H1 (cell line): ENCODE results near the gene MXD3. TPM values are rescaled to one million over a fixed set of nuclear protein-coding genes. Genes with fewer than 3 reads are reported as not detected.

Experiments used
- CTCF ChIA-PET: fragments of 300-600 bp; sonication (Branson Sonifier 250); formaldehyde crosslinking; loops from one replicate; lab custom pipeline; 2021; ENCODE audit not compliant: partially characterized antibody; lab: Charles Lee
- POLR2A ChIA-PET: fragments of 300-600 bp; sonication (Branson Sonifier 250); formaldehyde crosslinking; loops from one replicate; lab custom pipeline; 2021; ENCODE audit warnings: inconsistent platforms; ENCODE audit not compliant: partially characterized antibody; lab: Charles Lee
- DNase-seq, 2 experiments: peaks; one replicate each; pipeline versions ENCODE4 v3.0.0 to v3.0.0-alpha.2; 2010 to 2022; ENCODE audit warnings: low spot score in 2 of 2, low read depth in 1 of 2, mixed read lengths in 1 of 2
- FAIRE-seq: peaks from 2 replicates; lab custom pipeline; 2011; peaks lifted over from hg19 to GRCh38; lab: Jason Lieb, UNC
- H2AFZ ChIP-seq: 2 replicates; pipeline ENCODE4 v1.8.1; 2012; ENCODE audit warnings: low read length, inconsistent platforms
- H2AK5ac ChIP-seq: 2 replicates; pipeline ENCODE4 v1.6.1; 2013; ENCODE audit warnings: low read depth, low read length
- H2BK120ac ChIP-seq: replicated peaks from 2 replicates; pipeline ENCODE3; 2013; ENCODE audit warnings: low read depth, low read length, inconsistent platforms
- H2BK12ac ChIP-seq: 2 replicates; pipeline ENCODE4 v1.6.1; 2013; ENCODE audit warnings: low read depth, low read length
- H2BK15ac ChIP-seq: 2 replicates; pipeline ENCODE4 v1.6.1; 2013; ENCODE audit warnings: low read length
- H2BK20ac ChIP-seq: 2 replicates; pipeline ENCODE4 v1.6.1; 2013; ENCODE audit warnings: low read length
- H2BK5ac ChIP-seq: 2 replicates; pipeline ENCODE4 v1.6.1; 2013; ENCODE audit warnings: low read depth, low read length
- H3K14ac ChIP-seq: 2 replicates; pipeline ENCODE4 v1.6.1; 2013; ENCODE audit warnings: inconsistent platforms; ENCODE audit not compliant: insufficient read length
- H3K18ac ChIP-seq: 2 replicates; pipeline ENCODE4 v1.6.1; 2013; ENCODE audit warnings: low read length; ENCODE audit errors: extremely low read depth
- H3K23ac ChIP-seq: 2 replicates; pipeline ENCODE4 v1.6.1; 2013; ENCODE audit warnings: inconsistent platforms; ENCODE audit not compliant: insufficient read length
- H3K23me2 ChIP-seq: 2 replicates; pipeline ENCODE4 v1.6.1; 2013; ENCODE audit warnings: low read depth, low read length
- H3K27ac ChIP-seq: 2 replicates; pipeline ENCODE4 v1.6.1; 2011; ENCODE audit warnings: low read depth, low read length, inconsistent platforms
- H3K27me3 ChIP-seq, 4 experiments: replicated peaks in 1 of 4; 1 replicate in 1 of 4; 2 replicates in 3 of 4; pipeline versions ENCODE4 v1.6.1 to v1.8.1; 2011 to 2013; ENCODE audit warnings: low read length in 3 of 4, mild to moderate bottlenecking in 3 of 4, inconsistent platforms in 2 of 4, mixed read lengths in 2 of 4, moderate library complexity in 1 of 4; ENCODE audit not compliant: control insufficient read depth in 3 of 4, insufficient read depth in 3 of 4; ENCODE audit errors: extremely low read depth in 1 of 4
- H3K36me3 ChIP-seq, 4 experiments: 2 replicates each; pipeline versions ENCODE4 v1.6.1 to v1.8.1; 2011 to 2013; ENCODE audit warnings: mild to moderate bottlenecking in 4 of 4, low read length in 3 of 4, moderate library complexity in 2 of 4, control low read depth in 1 of 4, inconsistent platforms in 1 of 4; ENCODE audit not compliant: insufficient read depth in 4 of 4, control insufficient read depth in 2 of 4
- H3K4ac ChIP-seq: replicated peaks from 2 replicates; pipeline ENCODE3; 2013; ENCODE audit warnings: low read length, low read depth, mixed read lengths, inconsistent platforms; ENCODE audit not compliant: insufficient read length
- H3K4me1 ChIP-seq, 4 experiments: replicated peaks in 1 of 4; 1 replicate in 1 of 4; 2 replicates in 3 of 4; pipeline versions ENCODE4 v1.6.1 to v1.8.1; 2011 to 2013; ENCODE audit warnings: low read length in 3 of 4, inconsistent platforms in 2 of 4, mixed read lengths in 1 of 4; ENCODE audit not compliant: insufficient read depth in 4 of 4, control insufficient read depth in 3 of 4
- H3K4me2 ChIP-seq, 2 experiments: 2 replicates each; pipeline versions ENCODE4 v1.6.1 to v1.8.1; 2011 to 2013; ENCODE audit warnings: low read depth in 2 of 2, low read length in 2 of 2, control low read depth in 1 of 2, inconsistent platforms in 1 of 2, mild to moderate bottlenecking in 1 of 2; ENCODE audit not compliant: insufficient read depth in 1 of 2
- H3K4me3 ChIP-seq, 4 experiments: fragments of 200-600, 300-600 bp in 1 of 4; sonication (generic), shearing (Covaris generic), sonication (Bioruptor Twin) in 1 of 4; 2 replicates each; pipeline versions ENCODE4 v1.5.1 to v1.8.1; 2011 to 2016; ENCODE audit warnings: low read length in 4 of 4, low read depth in 3 of 4, control low read depth in 2 of 4, inconsistent platforms in 2 of 4, mild to moderate bottlenecking in 2 of 4, mixed read lengths in 1 of 4, moderate library complexity in 1 of 4; ENCODE audit not compliant: insufficient read depth in 2 of 4; ENCODE audit errors: extremely low read depth in 1 of 4
- H3K56ac ChIP-seq: replicated peaks from 2 replicates; pipeline ENCODE3; 2013; ENCODE audit warnings: low read depth, mild to moderate bottlenecking, mixed read lengths, low read length, inconsistent platforms; ENCODE audit not compliant: insufficient read length
- H3K79me1 ChIP-seq: 2 replicates; pipeline ENCODE4 v1.6.1; 2013; ENCODE audit warnings: low read depth, low read length, control low read depth
- H3K79me2 ChIP-seq, 2 experiments: 2 replicates each; pipeline versions ENCODE4 v1.6.1 to v1.8.1; 2012 to 2013; ENCODE audit warnings: low read length in 2 of 2, mild to moderate bottlenecking in 2 of 2, inconsistent platforms in 1 of 2; ENCODE audit not compliant: insufficient read depth in 2 of 2, control insufficient read depth in 1 of 2
- H3K9ac ChIP-seq, 4 experiments: replicated peaks in 1 of 4; 1 replicate in 1 of 4; 2 replicates in 3 of 4; pipeline versions ENCODE4 v1.6.1 to v1.8.1; 2011 to 2013; ENCODE audit warnings: low read depth in 3 of 4, low read length in 3 of 4, control low read depth in 2 of 4, mild to moderate bottlenecking in 2 of 4, moderate library complexity in 2 of 4, inconsistent platforms in 1 of 4; ENCODE audit errors: extremely low read depth in 1 of 4
- H3K9me3 ChIP-seq, 2 experiments: 2 replicates each; pipeline versions ENCODE4 v1.6.1 to v1.8.1; 2012 to 2013; ENCODE audit warnings: mild to moderate bottlenecking in 2 of 2, moderate library complexity in 2 of 2, control low read depth in 1 of 2, inconsistent platforms in 1 of 2, low read depth in 1 of 2, low read length in 1 of 2, mixed read lengths in 1 of 2; ENCODE audit not compliant: insufficient read depth in 2 of 2
- H4K20me1 ChIP-seq, 2 experiments: replicated peaks in 1 of 2; 2 replicates each; pipeline versions ENCODE3 to v1.8.1; 2011 to 2013; ENCODE audit warnings: inconsistent platforms in 2 of 2, low read length in 2 of 2, mild to moderate bottlenecking in 1 of 2; ENCODE audit not compliant: insufficient read depth in 2 of 2, control insufficient read depth in 1 of 2
- H4K5ac ChIP-seq: 2 replicates; pipeline ENCODE4 v1.6.1; 2013; ENCODE audit warnings: low read length, low read depth, mixed read lengths, inconsistent platforms; ENCODE audit not compliant: insufficient read length
- H4K8ac ChIP-seq: 2 replicates; pipeline ENCODE4 v1.8.0; 2013; ENCODE audit warnings: mild to moderate bottlenecking, moderate library complexity, low read length, inconsistent platforms; ENCODE audit not compliant: insufficient read depth; ENCODE audit errors: extremely low read depth
- H4K91ac ChIP-seq: replicated peaks from 2 replicates; pipeline ENCODE3; 2013; ENCODE audit warnings: low read length, mixed read lengths, inconsistent platforms; ENCODE audit not compliant: insufficient read length
- CHD2 ChIP-seq: IDR thresholded peaks from 2 replicates; pipeline ENCODE4 v1.6.1; 2012; ENCODE audit warnings: low read length, improper control_type of control experiment
- CTBP2 ChIP-seq: IDR thresholded peaks from 2 replicates; pipeline ENCODE4 v1.7.0; 2011; ENCODE audit warnings: borderline replicate concordance, mild to moderate bottlenecking, moderate library complexity, mixed read lengths, low read length; ENCODE audit not compliant: insufficient read depth, insufficient read length
- FOSL1 ChIP-seq: IDR thresholded peaks from 2 replicates; pipeline ENCODE4 v1.6.1; 2011; ENCODE audit warnings: mild to moderate bottlenecking, low read depth, low read length, moderate library complexity; ENCODE audit not compliant: insufficient read depth
- HDAC2 ChIP-seq, 2 experiments: fragments of 300-600 bp in 1 of 2; sonication (generic) in 1 of 2; IDR thresholded peaks; 2 replicates each; pipeline ENCODE4 v1.6.1; 2011 to 2012; ENCODE audit warnings: low read depth in 2 of 2, low read length in 2 of 2, mild to moderate bottlenecking in 2 of 2, moderate library complexity in 2 of 2, borderline replicate concordance in 1 of 2, inconsistent platforms in 1 of 2
- JUN ChIP-seq: IDR thresholded peaks from 2 replicates; pipeline ENCODE4 v1.6.1; 2011; ENCODE audit warnings: low read depth, mild to moderate bottlenecking, improper control_type of control experiment, low read length
- NANOG ChIP-seq: IDR thresholded peaks from 2 replicates; pipeline ENCODE4 v1.6.1; 2011; ENCODE audit warnings: low read length, low read depth, mild to moderate bottlenecking, inconsistent platforms; ENCODE audit not compliant: insufficient read depth, poor library complexity, severe bottlenecking
- NRF1 ChIP-seq: IDR thresholded peaks from 2 replicates; pipeline ENCODE4 v1.6.1; 2011; ENCODE audit warnings: mild to moderate bottlenecking, low read depth, low read length, improper control_type of control experiment
- SAP30 ChIP-seq: fragments of 300-600 bp; sonication (generic); IDR thresholded peaks from 2 replicates; pipeline ENCODE4 v1.7.1; 2012; ENCODE audit warnings: low read length, moderate library complexity, mild to moderate bottlenecking, inconsistent platforms; ENCODE audit not compliant: insufficient read depth, insufficient replicate concordance
- SIRT6 ChIP-seq: IDR thresholded peaks from one replicate; pipeline ENCODE4 v1.7.1; 2012; ENCODE audit warnings: low read length, inconsistent platforms
- TAF1 ChIP-seq: IDR thresholded peaks from 2 replicates; pipeline ENCODE4 v1.6.1; 2011; ENCODE audit warnings: mild to moderate bottlenecking, low read depth, low read length
- TEAD4 ChIP-seq: IDR thresholded peaks from 2 replicates; pipeline ENCODE4 v1.6.1; 2012; ENCODE audit warnings: low read depth, low read length, inconsistent platforms, mixed read lengths
- ZNF274 ChIP-seq: IDR thresholded peaks from 2 replicates; pipeline ENCODE4 v1.7.0; 2012; ENCODE audit warnings: low read length, borderline replicate concordance; ENCODE audit errors: extremely low read depth
- WGBS, 2 experiments: shearing (Covaris generic) in 1 of 2; methylation state at CpG; one replicate each; pipeline versions ENCODE4 v1.1.6 to v1.1.7; 2013 to 2015; ENCODE audit warnings: low lambda C conversion rate in 2 of 2, mixed read lengths in 2 of 2, inconsistent platforms in 1 of 2, low coverage in 1 of 2, missing lambda C conversion rate in 1 of 2; ENCODE audit not compliant: insufficient replicate concordance in 2 of 2, insufficient coverage in 1 of 2, insufficient read length in 1 of 2; ENCODE audit errors: extremely low coverage in 1 of 2, missing lambda C conversion rate in 1 of 2; 5-methylcytosine and 5-hydroxymethylcytosine counted together
- polyA plus RNA-seq, 7 experiments: library from polyadenylated mRNA; depleted of rRNA in 3 of 7; stranded (reverse) in 5 of 7; unstranded in 2 of 7; fragments of >200 nt in 5 of 7; fragments of 200-250 nt in 2 of 7; gene quantifications; 1 replicate in 5 of 7; 2 replicates in 1 of 7; 4 replicates in 1 of 7; pipeline versions ENCODE4 v1.2.1 to v1.2.3, GENCODE V29; 2011 to 2013; ENCODE audit warnings: missing spikeins in 2 of 7, mixed read lengths in 2 of 7
- total RNA-seq: library from RNA; stranded (reverse); fragmentation: NEBNext Ultra II Directional; extraction: Animal tissue kit (Norgen Biotek cat#: 25700); gene quantifications from 2 replicates; pipeline ENCODE4 v1.2.1, GENCODE V29; 2021

The MXD3 gene
- total and polyA plus RNA-seq, 2 of the 8 experiments (the other 6 are each of a cell fraction or from before 2014, with no cell fraction given) = 6.5 to 7.7 TPM

DNA sequence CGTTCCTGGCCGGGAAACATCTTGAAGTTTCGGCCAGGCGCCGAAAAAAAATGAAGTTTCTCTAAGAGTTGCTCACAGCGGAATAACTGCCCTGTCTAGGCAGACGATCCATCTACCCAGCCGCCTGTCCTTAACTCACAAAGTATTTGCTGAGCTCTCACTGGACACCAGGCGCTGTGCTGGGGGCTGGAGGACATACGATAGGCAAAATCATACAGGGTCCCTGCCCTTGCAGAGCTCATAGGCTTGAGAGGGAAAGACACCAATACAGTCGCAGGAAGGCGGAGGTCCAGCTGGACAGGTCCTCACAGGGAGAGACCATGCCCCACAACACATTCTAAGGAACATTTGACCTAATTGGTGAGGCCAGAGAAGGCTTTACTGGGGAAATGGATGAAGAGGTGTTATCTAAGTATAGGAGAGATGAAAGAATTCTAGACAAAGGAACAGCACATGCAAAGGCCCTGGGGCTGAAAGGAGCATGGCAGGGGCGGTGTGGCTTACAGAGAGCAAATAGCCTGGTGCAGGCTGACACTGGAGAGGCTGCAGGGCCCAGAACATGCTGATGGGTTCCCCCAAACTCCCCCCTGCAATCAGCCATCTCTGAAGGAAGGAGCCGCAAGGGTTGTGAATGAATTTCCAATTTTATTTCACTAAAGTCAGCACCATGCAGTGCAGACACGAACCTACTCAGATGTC lies 2.0 kb upstream of the MXD3 start:
- Histone ChIP-seq H3K36me3 (no peaks in the 10 kb centered on the region; a peak in 1 of 8 replicates), H3K4ac (no peak overlapping the region), H4K20me1 (peaks cover 0 to 8% of the 10 kb centered on the region in 2 experiments)
- TF ChIP-seq JUN = no peak
- no peak for TF ChIP-seq SIRT6
- no peak for TF ChIP-seq HDAC2 (IDR thresholded peaks at IDR 0.05; ENCODE audit: borderline replicate concordance in 1 of 2, low read depth in 2 of 2, low read length in 2 of 2)
- no peak for TF ChIP-seq CHD2
- no peak for TF ChIP-seq FOSL1
- TF ChIP-seq TAF1 = no peak
- no peak for TF ChIP-seq SAP30
- TF ChIP-seq NANOG = no peak
- TF ChIP-seq NRF1 = no peak
- TF ChIP-seq TEAD4 = no peak
- no peak for TF ChIP-seq ZNF274
- TF ChIP-seq CTBP2 = no peak

More for the DNA sequence above, 2.0 kb upstream of the MXD3 start:
- Histone ChIP-seq H2BK15ac (no peak overlapping the region), H2BK120ac (no peak overlapping the region), H3K56ac (no peak overlapping the region), H3K9me3 (no peaks in the 10 kb centered on the region), H3K27ac (no peak overlapping the region), H2BK20ac (no peak overlapping the region), H2AFZ (no peak overlapping the region), H3K9ac (no peak overlapping the region), H3K4me2 (no peak overlapping the region; a peak in 1 of 4 replicates), H3K4me1 (peaks cover 0 to 19% (median 14%) of the 10 kb centered on the region in 4 experiments; a peak in 6 of 7 replicates), H3K23me2 (peaks cover 11% of the 10 kb centered on the region), H4K8ac (no peak overlapping the region), H2AK5ac (no peak overlapping the region), H4K91ac (no peak overlapping the region), H3K79me2 (no peaks in the 10 kb centered on the region), H3K4me3 (no peak overlapping the region), H2BK5ac (no peak overlapping the region), H3K18ac (no peak overlapping the region), H2BK12ac (no peak overlapping the region), H3K79me1 (no peaks in the 10 kb centered on the region), H4K5ac (no peak overlapping the region), H3K23ac (no peak overlapping the region), H3K14ac (no peak overlapping the region), H3K27me3 (no peaks in the 10 kb centered on the region)
- FAIRE-seq (no peak), DNase-seq (no peak)
- 90% methylated on average over 15 of the region's 15 CpGs; no CpG with 5 or more reads in 1 of the 2 experiments for WGBS, 2 experiments
- CTCF ChIA-PET = interaction anchor here (1.0 to 16.6 kb wide), 6 partner anchors 12 to 128 kb away, joined by 3 to 251 read pairs (median 4); no protein-coding TSS in a partner anchor
- POLR2A ChIA-PET = interaction anchor here (0.6 to 6.0 kb wide), 7 partner anchors 12 to 247 kb away, joined by 3 to 26 read pairs (median 4); partner anchors contain the start of genes PRELID1 and RAB24
